Measurements from ENCODE around the gene FAM234A.
A peak's percentile ranks its signal among the peaks of the same experiment; 100 is the strongest.

The FAM234A gene

GRCh38 chr16:272633-273546, 38.3 kb downstream of the FAM234A start:
- TF ChIP-seq CTCF (conservative IDR thresholded peaks at IDR 0.05; ENCODE audit: low read length): no peak
- DNase-seq (ENCODE audit: low read depth): no peak
- no peak overlapping the region for H3K4me3 ChIP-seq (ENCODE audit: low read length)

GRCh38 chr16:273547-274421, 39.2 kb downstream of the FAM234A start:
- no peak overlapping the region for H3K4me3 ChIP-seq (ENCODE audit: low read length)
- no peak for DNase-seq (ENCODE audit: low read depth)
- no peak for TF ChIP-seq CTCF (conservative IDR thresholded peaks at IDR 0.05; ENCODE audit: low read length)

GRCh38 chr16:275041-275641, 40.5 kb downstream of the FAM234A start:
- peak overlapping the region; percentile 53 for H3K4me3 ChIP-seq (ENCODE audit: low read length)
- TF ChIP-seq CTCF (conservative IDR thresholded peaks at IDR 0.05; ENCODE audit: low read length): no peak
- no peak for DNase-seq (ENCODE audit: low read depth)

DNA sequence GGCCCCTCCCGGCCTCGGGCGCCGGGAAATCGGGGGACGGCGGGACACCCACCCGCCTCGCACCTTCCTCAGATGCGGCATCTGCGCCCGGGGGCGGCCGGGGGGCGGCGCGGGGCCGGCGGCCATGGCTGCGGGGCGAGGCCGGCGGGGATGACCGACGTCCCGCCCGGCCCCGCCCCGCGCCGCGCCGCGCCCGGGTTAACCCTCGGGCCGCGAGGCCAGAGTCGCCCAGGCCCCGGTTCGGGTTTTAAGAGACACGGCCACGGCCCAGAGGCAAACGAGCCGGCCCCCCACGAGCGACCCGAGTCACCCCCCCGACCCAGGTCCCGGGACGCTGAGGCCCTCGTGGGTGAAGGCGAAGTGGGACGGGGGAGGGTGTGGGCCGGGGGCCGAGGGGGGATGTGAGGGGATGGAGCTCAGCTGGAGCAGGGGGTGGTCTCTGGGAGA, 41.2 kb downstream of the FAM234A start, which contains the start of gene RGS11:
TSS of gene RGS11 (minus strand) at position 159 of the 447 bp plus-strand sequence. CDS start at position 126, 33 bp downstream.
- no peak for DNase-seq (ENCODE audit: low read depth)
- no peak for TF ChIP-seq CTCF (conservative IDR thresholded peaks at IDR 0.05; ENCODE audit: low read length)
- H3K4me3 ChIP-seq (ENCODE audit: low read length): peak within 1 kb of the TSS; percentile 53

DNA sequence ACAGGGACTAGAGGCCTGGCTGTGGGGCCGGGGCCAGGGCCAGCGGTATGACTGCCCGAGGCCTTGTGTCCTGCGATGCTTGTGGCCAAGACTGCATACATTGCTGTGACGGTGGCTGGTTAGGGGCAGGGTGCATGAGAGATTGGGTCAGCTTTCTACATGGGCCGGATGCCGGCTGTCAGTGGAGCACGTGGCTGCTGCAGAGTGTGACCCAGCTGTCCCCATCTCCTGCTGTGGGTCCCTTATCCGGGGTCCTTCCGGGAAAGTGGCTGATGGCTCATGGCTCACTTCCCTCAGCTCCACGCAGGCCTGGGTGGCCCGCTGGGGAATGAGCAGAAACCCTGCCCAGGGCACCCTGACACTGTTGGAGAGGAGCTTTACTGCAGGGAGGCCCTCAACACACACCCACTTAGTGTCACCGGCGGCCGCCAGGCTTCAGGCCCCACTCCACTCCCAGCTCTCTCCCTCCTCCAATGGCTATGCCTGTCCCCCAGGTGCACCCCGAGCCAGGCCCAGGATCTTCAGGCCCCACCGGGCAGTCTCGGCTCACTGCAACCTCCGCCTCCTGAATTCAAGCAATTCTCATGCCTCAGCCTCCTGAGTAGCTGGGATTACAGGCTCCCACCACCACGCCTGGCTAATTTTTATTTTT, 41.9 kb downstream of the FAM234A start:
- no peak for DNase-seq (ENCODE audit: low read depth)
- H3K4me3 ChIP-seq (ENCODE audit: low read length): no peak overlapping the region
- no peak for TF ChIP-seq CTCF (conservative IDR thresholded peaks at IDR 0.05; ENCODE audit: low read length)

GRCh38 chr16:278863-279366, 44.3 kb downstream of the FAM234A start:
- DNase-seq (ENCODE audit: low read depth): no peak
- no peak overlapping the region for H3K4me3 ChIP-seq (ENCODE audit: low read length)
- no peak for TF ChIP-seq CTCF (conservative IDR thresholded peaks at IDR 0.05; ENCODE audit: low read length)

Measured in AG10803 (cell line).